LNCaP clone FGC (cell line): ENCODE measurements around the gene FZR1.

Experiments used
- DNase-seq: peaks from one replicate; pipeline ENCODE4 v3.0.0-alpha.2; 2011; ENCODE audit warnings: low read depth
- H3K4me3 ChIP-seq: 2 replicates; pipeline ENCODE4 v1.5.1; 2011; ENCODE audit warnings: mild to moderate bottlenecking, low read depth, low read length, control low read depth
- TF ChIP-seq, protein P1 (sequence below): IDR thresholded peaks from 2 replicates; pipeline ENCODE4 v1.5.1; 2012; ENCODE audit warnings: mild to moderate bottlenecking; ENCODE audit not compliant: control insufficient read depth, insufficient read depth; ENCODE audit errors: extremely low read depth

Gene FZR1

DNA sequence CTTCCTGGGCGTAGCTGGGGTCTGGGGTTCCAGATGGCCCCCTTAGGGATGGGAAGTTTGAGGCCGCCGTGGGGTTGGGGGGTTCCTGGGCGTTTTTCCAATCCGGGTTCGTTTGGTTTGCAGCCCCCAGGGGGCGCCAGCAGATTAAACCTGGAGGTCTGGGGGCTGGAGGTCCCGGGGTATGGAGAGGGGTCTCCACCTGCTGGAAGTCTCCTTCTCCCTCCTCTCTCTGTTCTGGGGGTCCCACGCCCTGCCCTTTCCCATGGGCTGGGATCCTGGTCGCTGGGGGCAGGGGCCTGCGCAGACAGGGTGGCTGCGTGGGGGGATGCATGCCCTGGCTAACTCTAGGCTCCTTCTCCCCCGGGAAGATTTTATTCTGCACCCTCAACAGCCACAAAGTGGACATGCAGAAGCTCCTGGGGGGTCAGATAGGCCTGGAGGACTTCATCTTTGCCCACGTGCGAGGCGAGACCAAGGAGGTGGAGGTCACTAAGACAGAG lies 80.1 kb downstream of the FZR1 start:
- TF ChIP-seq, protein P1, sequence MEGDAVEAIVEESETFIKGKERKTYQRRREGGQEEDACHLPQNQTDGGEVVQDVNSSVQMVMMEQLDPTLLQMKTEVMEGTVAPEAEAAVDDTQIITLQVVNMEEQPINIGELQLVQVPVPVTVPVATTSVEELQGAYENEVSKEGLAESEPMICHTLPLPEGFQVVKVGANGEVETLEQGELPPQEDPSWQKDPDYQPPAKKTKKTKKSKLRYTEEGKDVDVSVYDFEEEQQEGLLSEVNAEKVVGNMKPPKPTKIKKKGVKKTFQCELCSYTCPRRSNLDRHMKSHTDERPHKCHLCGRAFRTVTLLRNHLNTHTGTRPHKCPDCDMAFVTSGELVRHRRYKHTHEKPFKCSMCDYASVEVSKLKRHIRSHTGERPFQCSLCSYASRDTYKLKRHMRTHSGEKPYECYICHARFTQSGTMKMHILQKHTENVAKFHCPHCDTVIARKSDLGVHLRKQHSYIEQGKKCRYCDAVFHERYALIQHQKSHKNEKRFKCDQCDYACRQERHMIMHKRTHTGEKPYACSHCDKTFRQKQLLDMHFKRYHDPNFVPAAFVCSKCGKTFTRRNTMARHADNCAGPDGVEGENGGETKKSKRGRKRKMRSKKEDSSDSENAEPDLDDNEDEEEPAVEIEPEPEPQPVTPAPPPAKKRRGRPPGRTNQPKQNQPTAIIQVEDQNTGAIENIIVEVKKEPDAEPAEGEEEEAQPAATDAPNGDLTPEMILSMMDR, result 0 out of 2 replicates have a peak, but pooled peaks have one; percentile 16
- H3K4me3 ChIP-seq, result no peak overlapping the region
- no peak for DNase-seq

DNA sequence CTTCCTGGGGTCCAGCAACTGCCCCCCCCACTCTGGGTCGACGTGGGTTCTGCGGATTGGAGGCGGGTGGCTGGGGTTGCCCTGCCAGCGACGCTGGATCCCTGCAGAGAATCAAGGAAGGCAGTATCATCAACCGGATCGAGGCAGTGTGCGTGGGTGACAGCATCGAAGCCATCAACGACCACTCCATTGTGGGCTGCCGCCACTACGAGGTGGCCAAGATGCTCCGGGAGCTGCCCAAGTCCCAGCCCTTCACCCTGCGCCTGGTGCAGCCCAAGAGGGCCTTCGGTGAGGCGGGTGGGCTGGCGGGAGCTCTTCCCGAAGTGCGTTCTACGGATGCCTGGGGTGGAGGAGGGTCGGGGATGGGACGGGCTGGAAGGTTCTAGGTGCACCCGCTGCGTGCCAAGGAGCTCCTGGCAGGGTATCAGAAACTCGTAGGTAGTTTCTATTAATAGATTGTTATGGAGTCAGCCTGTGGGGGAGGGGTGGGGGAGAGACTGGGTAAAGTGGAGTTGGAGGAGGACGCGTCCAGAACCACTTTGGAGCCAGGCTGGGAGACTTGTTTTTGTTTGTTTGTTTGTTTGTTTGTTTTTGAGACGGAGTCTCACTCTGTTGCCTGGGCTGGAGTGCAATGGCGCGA lies 80.7 kb downstream of the FZR1 start:
- TF ChIP-seq, protein P1, result no peak
- no peak overlapping the region for H3K4me3 ChIP-seq
- no peak for DNase-seq
